HEK293 (cell line): Measurements from ENCODE around the gene DDX55.

Experiments
- CTCF ChIA-PET: fragments of 350-600 bp; formaldehyde crosslinking; extraction: SDS; loops from one replicate; lab custom pipeline; 2021; ENCODE audit warnings: antibody characterized with exemption; lab: Yijun Ruan, JAX
- POLR2A ChIA-PET: fragments of 300-600 bp; formaldehyde crosslinking; extraction: SDS; loops from one replicate; lab custom pipeline; 2020; ENCODE audit warnings: antibody characterized with exemption, inconsistent platforms; lab: Yijun Ruan, JAX
- H3K27ac ChIP-seq: fragments of 200-500 bp; sonication (Bioruptor generic); 2 replicates; pipeline ENCODE4 v1.5.1; 2014; ENCODE audit warnings: low read depth, low read length, control low read depth, inconsistent platforms; ENCODE audit errors: extremely low read depth
- H3K36me3 ChIP-seq, 2 experiments: fragments of 200-500 bp in 1 of 2; sonication (Bioruptor generic) in 1 of 2; 1 replicate in 1 of 2; 2 replicates in 1 of 2; pipeline ENCODE4 v1.5.1; 2014 to 2017; ENCODE audit warnings: inconsistent platforms in 2 of 2, low read length in 2 of 2; ENCODE audit not compliant: control insufficient read depth in 2 of 2, insufficient read depth in 1 of 2
- H3K4me1 ChIP-seq: fragments of 200-500 bp; sonication (Bioruptor generic); 2 replicates; pipeline ENCODE4 v1.5.1; 2014; ENCODE audit warnings: mild to moderate bottlenecking, low read length, inconsistent platforms; ENCODE audit not compliant: control insufficient read depth, insufficient read depth
- H3K4me3 ChIP-seq: 2 replicates; pipeline ENCODE4 v1.5.1; 2011; ENCODE audit warnings: low read depth, mild to moderate bottlenecking, control low read depth, low read length, moderate library complexity
- H3K9me3 ChIP-seq: fragments of 200-500 bp; sonication (Bioruptor generic); 2 replicates; pipeline ENCODE4 v1.5.1; 2014; ENCODE audit warnings: low read depth, low read length, inconsistent platforms; ENCODE audit not compliant: control insufficient read depth, insufficient read depth
- GFI1B ChIP-seq: fragments of 450-650 bp; formaldehyde crosslinking; IDR thresholded peaks from 2 replicates; pipeline ENCODE4 v1.5.1; 2016; ENCODE audit warnings: missing biosample characterization, missing genetic modification characterization
- HOXD13 ChIP-seq: sonication (generic); formaldehyde crosslinking; IDR thresholded peaks from 2 replicates; pipeline ENCODE4 v1.8.0; 2022; ENCODE audit warnings: missing genetic modification reagents, borderline replicate concordance
- IKZF3 ChIP-seq: fragments of 450-650 bp; IDR thresholded peaks from 2 replicates; pipeline ENCODE4 v1.5.0; 2018; ENCODE audit warnings: missing biosample characterization, mild to moderate bottlenecking, missing genetic modification characterization, moderate library complexity
- SP3 ChIP-seq: fragments of 450-650 bp; formaldehyde crosslinking; IDR thresholded peaks from 2 replicates; pipeline ENCODE4 v1.5.1; 2016; ENCODE audit warnings: missing biosample characterization, missing genetic modification characterization
- SP7 ChIP-seq: fragments of 450-650 bp; formaldehyde crosslinking; IDR thresholded peaks from 2 replicates; pipeline ENCODE4 v1.5.1; 2016; ENCODE audit warnings: missing biosample characterization, missing genetic modification characterization
- TCF7L2 ChIP-seq: IDR thresholded peaks from 2 replicates; pipeline ENCODE4 v1.6.1; 2011; ENCODE audit warnings: low read depth, mild to moderate bottlenecking, inconsistent platforms, low read length, moderate library complexity, borderline replicate concordance
- ZBTB21 ChIP-seq: fragments of 450-650 bp; formaldehyde crosslinking; IDR thresholded peaks from 2 replicates; pipeline ENCODE4 v1.5.1; 2017; ENCODE audit warnings: missing biosample characterization, missing genetic modification characterization
- ZBTB8A ChIP-seq: fragments of 450-650 bp; formaldehyde crosslinking; IDR thresholded peaks from 2 replicates; pipeline ENCODE4 v1.5.1; 2016; ENCODE audit warnings: missing biosample characterization, missing genetic modification characterization
- ZNF10 ChIP-seq: fragments of 450-650 bp; formaldehyde crosslinking; IDR thresholded peaks from 2 replicates; pipeline ENCODE4 v1.5.1; 2017; ENCODE audit warnings: missing biosample characterization, missing genetic modification characterization
- ZNF140 ChIP-seq: fragments of 450-650 bp; formaldehyde crosslinking; IDR thresholded peaks from 2 replicates; pipeline ENCODE4 v1.5.1; 2016; ENCODE audit warnings: missing biosample characterization, missing genetic modification characterization
- ZNF169 ChIP-seq: fragments of 450-650 bp; formaldehyde crosslinking; IDR thresholded peaks from 2 replicates; pipeline ENCODE4 v1.5.1; 2016; ENCODE audit warnings: missing biosample characterization, missing genetic modification characterization
- ZNF341 ChIP-seq: fragments of 450-650 bp; formaldehyde crosslinking; IDR thresholded peaks from 2 replicates; pipeline ENCODE4; 2016; ENCODE audit warnings: low read depth, missing biosample characterization, missing genetic modification characterization
- ZNF37A ChIP-seq: fragments of 450-650 bp; IDR thresholded peaks from 2 replicates; pipeline ENCODE4 v1.5.1; 2018; ENCODE audit warnings: missing biosample characterization, missing genetic modification characterization
- ZNF391 ChIP-seq: fragments of 450-650 bp; formaldehyde crosslinking; IDR thresholded peaks from 2 replicates; pipeline ENCODE4 v1.5.1; 2016; ENCODE audit warnings: low read depth, missing biosample characterization, missing genetic modification characterization, borderline replicate concordance
- ZNF501 ChIP-seq: fragments of 450-650 bp; formaldehyde crosslinking; IDR thresholded peaks from 2 replicates; pipeline ENCODE4 v1.5.1; 2016; ENCODE audit warnings: missing biosample characterization, missing genetic modification characterization
- ZNF544 ChIP-seq: fragments of 450-650 bp; formaldehyde crosslinking; IDR thresholded peaks from 2 replicates; pipeline ENCODE4 v1.5.0; 2017; ENCODE audit warnings: missing biosample characterization, missing genetic modification characterization
- ZNF548 ChIP-seq: fragments of 450-650 bp; formaldehyde crosslinking; IDR thresholded peaks from 2 replicates; pipeline ENCODE4 v1.5.1; 2016; ENCODE audit warnings: missing biosample characterization, missing genetic modification characterization
- ZNF558 ChIP-seq: fragments of 450-650 bp; formaldehyde crosslinking; IDR thresholded peaks from 2 replicates; pipeline ENCODE4 v1.5.1; 2016; ENCODE audit warnings: missing biosample characterization, missing genetic modification characterization
- ZNF600 ChIP-seq: fragments of 450-650 bp; formaldehyde crosslinking; IDR thresholded peaks from 2 replicates; pipeline ENCODE4 v1.5.1; 2016; ENCODE audit warnings: missing biosample characterization, missing genetic modification characterization
- ZNF623 ChIP-seq: fragments of 450-650 bp; formaldehyde crosslinking; IDR thresholded peaks from 2 replicates; pipeline ENCODE4 v1.5.1; 2016; ENCODE audit warnings: missing biosample characterization, missing genetic modification characterization
- ZNF629 ChIP-seq: fragments of 450-650 bp; formaldehyde crosslinking; IDR thresholded peaks from 2 replicates; pipeline ENCODE4 v1.5.1; 2017; ENCODE audit warnings: missing biosample characterization, missing genetic modification characterization
- ZNF654 ChIP-seq: fragments of 450-650 bp; formaldehyde crosslinking; IDR thresholded peaks from 2 replicates; pipeline ENCODE4 v1.5.1; 2016; ENCODE audit warnings: low read depth, missing biosample characterization, missing genetic modification characterization
- ZNF664 ChIP-seq: fragments of 450-650 bp; formaldehyde crosslinking; IDR thresholded peaks from 2 replicates; pipeline ENCODE4 v1.5.1; 2016; ENCODE audit warnings: missing biosample characterization, missing genetic modification characterization
- ZNF677 ChIP-seq: fragments of 450-650 bp; IDR thresholded peaks from 2 replicates; pipeline ENCODE4 v1.5.0; 2018; ENCODE audit warnings: missing biosample characterization, mild to moderate bottlenecking, missing genetic modification characterization, moderate library complexity
- ZNF701 ChIP-seq: fragments of 450-650 bp; formaldehyde crosslinking; IDR thresholded peaks from 2 replicates; pipeline ENCODE4 v1.5.1; 2016; ENCODE audit warnings: missing biosample characterization, missing genetic modification characterization
- ZNF837 ChIP-seq: fragments of 450-650 bp; formaldehyde crosslinking; IDR thresholded peaks from 2 replicates; pipeline ENCODE4 v1.5.1; 2016; ENCODE audit warnings: missing biosample characterization, missing genetic modification characterization
- TF ChIP-seq, protein P1 (sequence below): IDR thresholded peaks from 2 replicates; pipeline ENCODE4 v1.6.1; 2011; ENCODE audit warnings: mild to moderate bottlenecking, low read depth, low read length, borderline replicate concordance
- TF ChIP-seq, protein P2 (sequence below): fragments of 450-650 bp; formaldehyde crosslinking; IDR thresholded peaks from 2 replicates; pipeline ENCODE4 v1.5.1; 2016; ENCODE audit warnings: missing biosample characterization, missing genetic modification characterization
- TF ChIP-seq, protein P3 (sequence below): fragments of 450-650 bp; formaldehyde crosslinking; IDR thresholded peaks from 2 replicates; pipeline ENCODE4 v1.5.1; 2016; ENCODE audit warnings: missing biosample characterization, missing genetic modification characterization
- TF ChIP-seq, protein P4 (sequence below): fragments of 450-650 bp; formaldehyde crosslinking; IDR thresholded peaks from 2 replicates; pipeline ENCODE4 v1.5.1; 2016; ENCODE audit warnings: missing biosample characterization, missing genetic modification characterization
- TF ChIP-seq, protein P5 (sequence below): fragments of 450-650 bp; formaldehyde crosslinking; IDR thresholded peaks from 2 replicates; pipeline ENCODE4; 2016; ENCODE audit warnings: missing biosample characterization, missing genetic modification characterization
- TF ChIP-seq, protein P6 (sequence below): fragments of 450-650 bp; formaldehyde crosslinking; IDR thresholded peaks from 2 replicates; pipeline ENCODE4 v1.5.1; 2016; ENCODE audit warnings: missing biosample characterization, missing genetic modification characterization

DDX55 gene

DNA sequence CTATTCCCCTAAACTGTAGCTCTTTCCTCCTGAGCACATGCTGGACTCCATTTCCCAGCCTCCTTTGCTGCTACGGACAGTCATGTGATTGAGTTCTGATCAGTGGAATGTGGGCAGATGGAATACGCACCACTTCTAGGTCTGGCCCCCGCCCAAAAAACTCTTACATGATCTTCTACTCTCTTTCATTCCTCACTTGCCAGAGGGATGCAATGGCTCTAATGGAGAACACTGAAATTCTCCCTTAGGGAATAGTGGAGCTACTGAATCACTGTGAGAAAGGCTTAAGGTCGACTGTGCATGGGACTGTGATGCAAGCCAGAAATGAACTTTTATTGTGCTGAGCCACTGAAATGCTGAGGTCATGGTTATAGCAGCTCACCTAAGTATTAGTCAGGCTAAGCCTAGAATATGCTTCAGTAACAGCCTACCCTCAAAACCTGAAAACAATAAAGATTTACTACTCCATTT, 30.5 kb upstream of the DDX55 start (continued):
- TF ChIP-seq, protein P1, sequence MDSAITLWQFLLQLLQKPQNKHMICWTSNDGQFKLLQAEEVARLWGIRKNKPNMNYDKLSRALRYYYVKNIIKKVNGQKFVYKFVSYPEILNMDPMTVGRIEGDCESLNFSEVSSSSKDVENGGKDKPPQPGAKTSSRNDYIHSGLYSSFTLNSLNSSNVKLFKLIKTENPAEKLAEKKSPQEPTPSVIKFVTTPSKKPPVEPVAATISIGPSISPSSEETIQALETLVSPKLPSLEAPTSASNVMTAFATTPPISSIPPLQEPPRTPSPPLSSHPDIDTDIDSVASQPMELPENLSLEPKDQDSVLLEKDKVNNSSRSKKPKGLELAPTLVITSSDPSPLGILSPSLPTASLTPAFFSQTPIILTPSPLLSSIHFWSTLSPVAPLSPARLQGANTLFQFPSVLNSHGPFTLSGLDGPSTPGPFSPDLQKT: no peak
- peak; percentile 78; the same call in 1 of the 2 replicates for TF ChIP-seq ZNF10 (tag by site-specific recombination)
- no peak for TF ChIP-seq ZNF558 (tag by site-specific recombination)
- no peak for TF ChIP-seq ZNF501 (tag by site-specific recombination)
- no peak for TF ChIP-seq ZNF677 (tag by site-specific recombination)
- TF ChIP-seq GFI1B (tag by site-specific recombination): no peak
- no peak for TF ChIP-seq ZNF623 (tag by site-specific recombination)
- TF ChIP-seq ZNF701: no peak
- TF ChIP-seq SP3 (tag by site-specific recombination): 0 out of 2 replicates have a peak, but pooled peaks have one; percentile 11
- TF ChIP-seq ZNF600: no peak
- TF ChIP-seq ZNF169: no peak
- TF ChIP-seq, protein P2, sequence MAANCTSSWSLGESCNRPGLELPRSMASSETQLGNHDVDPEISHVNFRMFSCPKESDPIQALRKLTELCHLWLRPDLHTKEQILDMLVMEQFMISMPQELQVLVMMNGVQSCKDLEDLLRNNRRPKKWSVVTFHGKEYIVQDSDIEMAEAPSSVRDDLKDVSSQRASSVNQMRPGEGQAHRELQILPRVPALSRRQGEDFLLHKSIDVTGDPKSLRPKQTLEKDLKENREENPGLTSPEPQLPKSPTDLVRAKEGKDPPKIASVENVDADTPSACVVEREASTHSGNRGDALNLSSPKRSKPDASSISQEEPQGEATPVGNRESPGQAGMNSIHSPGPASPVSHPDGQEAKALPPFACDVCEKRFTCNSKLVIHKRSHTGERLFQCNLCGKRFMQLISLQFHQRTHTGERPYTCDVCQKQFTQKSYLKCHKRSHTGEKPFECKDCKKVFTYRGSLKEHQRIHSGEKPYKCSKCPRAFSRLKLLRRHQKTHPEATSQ (tag by site-specific recombination): no peak
- TF ChIP-seq ZBTB21: peak; percentile 26; the same call in 1 of the 2 replicates
- no peak for TF ChIP-seq ZNF654 (tag by site-specific recombination)
- no peak for TF ChIP-seq ZNF140 (tag by site-specific recombination)
- TF ChIP-seq ZNF548: no peak
- peak; percentile 87 for TF ChIP-seq ZNF664 (tag by site-specific recombination)
- no peak for TF ChIP-seq TCF7L2
- TF ChIP-seq ZNF341: no peak
- no peak for TF ChIP-seq ZBTB8A (tag by site-specific recombination)
- TF ChIP-seq ZNF629 (tag by site-specific recombination): peak; percentile 41; the same call in 1 of the 2 replicates
- TF ChIP-seq, all 188 proteins: peak for 17

DNA sequence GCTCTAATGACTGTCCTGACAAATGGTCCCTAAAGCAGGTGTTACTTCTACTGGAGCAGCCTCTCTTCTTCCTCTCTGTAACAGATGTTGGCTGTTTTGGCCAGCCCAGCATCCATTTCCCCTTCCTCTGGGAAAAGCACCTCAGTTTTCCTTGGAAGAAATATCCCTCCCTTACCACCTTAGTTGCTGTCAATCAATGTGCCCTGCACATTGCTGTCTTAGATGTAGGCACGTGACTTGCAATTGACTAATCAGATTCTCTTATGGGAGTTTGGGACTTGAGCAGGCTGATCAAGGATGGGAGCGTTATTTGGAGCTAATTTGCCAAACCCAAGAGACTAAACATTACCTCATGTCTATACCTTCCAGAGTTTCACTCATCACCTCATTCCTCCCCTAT, 29.5 kb upstream of the DDX55 start:
- H3K27ac ChIP-seq: no peak overlapping the region
- H3K36me3 ChIP-seq: peaks cover 0 to 2% of the 10 kb centered on the region in 2 experiments; a peak in 2 of 3 replicates
- CTCF ChIA-PET: interaction anchor here (0.6 to 1.3 kb wide), 3 partner anchors 9 to 22 kb away, joined by 3 to 7 read pairs (median 4); no protein-coding TSS in a partner anchor
- no peak overlapping the region for H3K4me3 ChIP-seq
- no peaks in the 10 kb centered on the region for H3K9me3 ChIP-seq
- H3K4me1 ChIP-seq: no peaks in the 10 kb centered on the region
- POLR2A ChIA-PET: no interaction called here
- TF ChIP-seq ZNF37A (no peak), ZNF837 (tag by site-specific recombination) (no peak), GFI1B (tag by site-specific recombination) (no peak), ZNF544 (tag by site-specific recombination) (no peak), HOXD13 (CRISPR knock-in tag) (no peak), ZNF391 (tag by site-specific recombination) (no peak), IKZF3 (tag by site-specific recombination) (no peak), SP7 (tag by site-specific recombination) (no peak)
- TF ChIP-seq, protein P3, sequence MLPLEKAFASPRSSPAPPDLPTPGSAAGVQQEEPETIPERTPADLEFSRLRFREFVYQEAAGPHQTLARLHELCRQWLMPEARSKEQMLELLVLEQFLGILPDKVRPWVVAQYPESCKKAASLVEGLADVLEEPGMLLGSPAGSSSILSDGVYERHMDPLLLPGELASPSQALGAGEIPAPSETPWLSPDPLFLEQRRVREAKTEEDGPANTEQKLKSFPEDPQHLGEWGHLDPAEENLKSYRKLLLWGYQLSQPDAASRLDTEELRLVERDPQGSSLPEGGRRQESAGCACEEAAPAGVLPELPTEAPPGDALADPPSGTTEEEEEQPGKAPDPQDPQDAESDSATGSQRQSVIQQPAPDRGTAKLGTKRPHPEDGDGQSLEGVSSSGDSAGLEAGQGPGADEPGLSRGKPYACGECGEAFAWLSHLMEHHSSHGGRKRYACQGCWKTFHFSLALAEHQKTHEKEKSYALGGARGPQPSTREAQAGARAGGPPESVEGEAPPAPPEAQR (tag by site-specific recombination): no peak
- TF ChIP-seq, protein P4, sequence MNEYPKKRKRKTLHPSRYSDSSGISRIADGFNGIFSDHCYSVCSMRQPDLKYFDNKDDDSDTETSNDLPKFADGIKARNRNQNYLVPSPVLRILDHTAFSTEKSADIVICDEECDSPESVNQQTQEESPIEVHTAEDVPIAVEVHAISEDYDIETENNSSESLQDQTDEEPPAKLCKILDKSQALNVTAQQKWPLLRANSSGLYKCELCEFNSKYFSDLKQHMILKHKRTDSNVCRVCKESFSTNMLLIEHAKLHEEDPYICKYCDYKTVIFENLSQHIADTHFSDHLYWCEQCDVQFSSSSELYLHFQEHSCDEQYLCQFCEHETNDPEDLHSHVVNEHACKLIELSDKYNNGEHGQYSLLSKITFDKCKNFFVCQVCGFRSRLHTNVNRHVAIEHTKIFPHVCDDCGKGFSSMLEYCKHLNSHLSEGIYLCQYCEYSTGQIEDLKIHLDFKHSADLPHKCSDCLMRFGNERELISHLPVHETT: no peak
- TF ChIP-seq, protein P5, sequence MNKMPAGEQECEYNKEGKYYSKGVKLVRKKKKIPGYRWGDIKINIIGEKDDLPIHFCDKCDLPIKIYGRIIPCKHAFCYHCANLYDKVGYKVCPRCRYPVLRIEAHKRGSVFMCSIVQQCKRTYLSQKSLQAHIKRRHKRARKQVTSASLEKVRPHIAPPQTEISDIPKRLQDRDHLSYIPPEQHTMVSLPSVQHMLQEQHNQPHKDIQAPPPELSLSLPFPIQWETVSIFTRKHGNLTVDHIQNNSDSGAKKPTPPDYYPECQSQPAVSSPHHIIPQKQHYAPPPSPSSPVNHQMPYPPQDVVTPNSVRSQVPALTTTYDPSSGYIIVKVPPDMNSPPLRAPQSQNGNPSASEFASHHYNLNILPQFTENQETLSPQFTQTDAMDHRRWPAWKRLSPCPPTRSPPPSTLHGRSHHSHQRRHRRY (tag by site-specific recombination): no peak
- TF ChIP-seq, protein P6, sequence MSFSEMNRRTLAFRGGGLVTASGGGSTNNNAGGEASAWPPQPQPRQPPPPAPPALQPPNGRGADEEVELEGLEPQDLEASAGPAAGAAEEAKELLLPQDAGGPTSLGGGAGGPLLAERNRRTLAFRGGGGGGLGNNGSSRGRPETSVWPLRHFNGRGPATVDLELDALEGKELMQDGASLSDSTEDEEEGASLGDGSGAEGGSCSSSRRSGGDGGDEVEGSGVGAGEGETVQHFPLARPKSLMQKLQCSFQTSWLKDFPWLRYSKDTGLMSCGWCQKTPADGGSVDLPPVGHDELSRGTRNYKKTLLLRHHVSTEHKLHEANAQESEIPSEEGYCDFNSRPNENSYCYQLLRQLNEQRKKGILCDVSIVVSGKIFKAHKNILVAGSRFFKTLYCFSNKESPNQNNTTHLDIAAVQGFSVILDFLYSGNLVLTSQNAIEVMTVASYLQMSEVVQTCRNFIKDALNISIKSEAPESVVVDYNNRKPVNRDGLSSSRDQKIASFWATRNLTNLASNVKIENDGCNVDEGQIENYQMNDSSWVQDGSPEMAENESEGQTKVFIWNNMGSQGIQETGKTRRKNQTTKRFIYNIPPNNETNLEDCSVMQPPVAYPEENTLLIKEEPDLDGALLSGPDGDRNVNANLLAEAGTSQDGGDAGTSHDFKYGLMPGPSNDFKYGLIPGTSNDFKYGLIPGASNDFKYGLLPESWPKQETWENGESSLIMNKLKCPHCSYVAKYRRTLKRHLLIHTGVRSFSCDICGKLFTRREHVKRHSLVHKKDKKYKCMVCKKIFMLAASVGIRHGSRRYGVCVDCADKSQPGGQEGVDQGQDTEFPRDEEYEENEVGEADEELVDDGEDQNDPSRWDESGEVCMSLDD: no peak
